Sigmoid colon (tissue), 4 donors: ENCODE results near the gene PRMT7.

Experiments
- CTCF ChIP-seq, 4 experiments: fragments of 450-650 bp in 3 of 4; fragments of 200-600 bp in 1 of 4; IDR thresholded peaks; one replicate each; pipeline ENCODE4 v1.5.1; 2016 to 2019; ENCODE audit warnings: antibody characterized with exemption in 4 of 4, mild to moderate bottlenecking in 3 of 4, moderate library complexity in 2 of 4
- EP300 ChIP-seq, 4 donors: sonication (generic); formaldehyde crosslinking; IDR thresholded peaks; one replicate each; pipeline ENCODE4 v1.6.1; 2017; ENCODE audit warnings: antibody characterized with exemption in 4 of 4
- POLR2A ChIP-seq, 2 donors: fragments of 450-650 bp; IDR thresholded peaks; one replicate each; pipeline ENCODE4 v1.6.1; 2016; ENCODE audit warnings: antibody characterized with exemption in 2 of 2, mild to moderate bottlenecking in 2 of 2, moderate library complexity in 2 of 2
- POLR2AphosphoS5 ChIP-seq, 4 donors: sonication (generic); formaldehyde crosslinking; IDR thresholded peaks; one replicate each; pipeline ENCODE4 v1.6.1; 2017; ENCODE audit warnings: antibody characterized with exemption in 4 of 4

- TF ChIP-seq POLR2A (IDR thresholded peaks at IDR 0.05) (no peak), CTCF (IDR thresholded peaks at IDR 0.05) (no peak), EP300 (IDR thresholded peaks at IDR 0.05) (no peak), POLR2AphosphoS5 (IDR thresholded peaks at IDR 0.05) (no peak)
These were observed 86.9 kb downstream of the PRMT7 start for GRCh38 chr16:68397710-68398201.
